ELR (cell line): ENCODE results near the gene TTC38.
A peak's percentile ranks its signal among the peaks of the same experiment; 100 is the strongest.

ENCODE experiments used
- DNase-seq: peaks from one replicate; pipeline ENCODE4 v3.0.0-alpha.2; 2015; ENCODE audit warnings: low read depth

The TTC38 gene

DNA sequence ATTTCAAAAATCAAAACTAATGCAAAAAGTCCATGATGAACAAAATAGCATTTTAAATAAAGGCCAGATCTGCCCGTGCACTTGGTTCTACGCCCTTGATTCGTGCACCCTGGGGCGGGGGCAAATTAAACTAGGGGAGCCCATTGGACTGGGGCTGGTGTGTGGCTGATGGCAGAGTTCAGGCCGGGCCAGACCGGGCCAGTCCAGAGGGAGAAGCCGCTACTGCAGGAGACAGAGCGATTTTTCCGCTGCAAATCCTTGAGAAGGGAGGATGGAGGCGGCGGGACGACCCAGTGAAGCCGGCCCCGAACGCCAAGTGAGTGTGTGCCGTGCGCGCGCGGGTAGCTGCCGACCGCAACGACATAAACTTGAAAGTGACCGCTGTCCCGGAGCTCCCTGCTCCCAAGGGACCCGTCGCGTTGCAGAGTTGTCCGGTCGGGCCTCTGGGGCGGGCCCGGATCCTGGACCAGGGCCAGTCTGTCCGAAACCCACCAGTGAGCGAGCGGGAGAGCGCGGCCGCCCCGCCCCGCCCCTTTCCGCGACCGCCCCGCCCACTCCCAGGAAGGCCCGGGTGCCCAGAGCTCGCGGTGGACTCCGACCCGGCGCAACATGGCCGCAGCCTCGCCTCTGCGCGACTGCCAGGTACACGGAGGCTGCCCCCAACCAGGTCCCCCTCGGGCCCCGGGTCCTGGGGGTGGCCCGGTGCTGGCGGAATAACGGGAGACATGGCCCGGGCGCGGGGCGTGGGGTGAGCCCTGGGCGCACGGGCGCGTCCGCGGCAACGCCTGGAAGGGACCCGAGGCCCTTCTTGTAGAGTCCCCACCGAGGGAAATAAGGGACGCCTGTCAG, at the start of gene TTC38:
Gene TTC38, plus strand, starts transcription at position 578 of the 849 bp plus-strand sequence. Its CDS starts 32 bp downstream, at position 610.
- DNase-seq = peak; percentile 86

DNA sequence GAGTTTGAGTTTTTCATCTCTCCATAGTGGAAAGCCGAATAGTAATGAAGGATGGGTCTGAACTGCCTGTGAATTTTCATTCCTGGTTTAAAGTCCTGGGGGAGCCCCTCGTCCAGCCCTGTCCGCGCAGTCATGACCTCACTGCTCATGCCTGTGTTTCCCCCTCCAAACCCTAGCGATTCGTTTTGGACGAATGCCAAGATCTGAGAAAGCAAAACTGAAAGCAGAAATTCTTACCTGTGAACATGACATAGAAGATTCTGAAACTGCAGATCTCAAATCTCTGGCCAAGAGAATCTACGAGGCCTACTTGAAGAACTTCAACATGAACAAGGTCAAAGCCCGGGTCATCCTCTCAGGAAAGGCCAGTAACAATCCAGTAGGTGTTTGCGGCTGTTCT, 48.2 kb upstream of the TTC38 start:
- DNase-seq = no peak

DNA sequence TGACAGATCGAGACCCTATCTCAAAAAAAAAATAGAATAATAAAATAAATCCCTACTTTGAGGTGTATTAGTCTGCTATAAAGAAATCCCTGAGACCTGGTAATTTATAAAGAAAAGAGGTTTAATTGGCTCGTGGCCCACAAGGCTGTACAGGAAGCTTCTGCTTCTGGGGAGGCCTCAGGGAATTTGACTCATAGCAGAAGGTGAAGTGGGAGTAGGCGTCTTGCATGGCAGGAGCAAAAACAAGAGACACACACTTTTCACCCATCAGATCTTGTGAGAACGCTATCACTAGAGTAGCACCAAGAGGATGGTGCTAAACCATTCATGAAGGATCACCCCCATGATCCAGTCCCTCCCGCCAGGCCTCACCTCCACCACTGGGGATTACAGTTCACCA, 46.9 kb upstream of the TTC38 start:
- peak; percentile 56 for DNase-seq

DNA sequence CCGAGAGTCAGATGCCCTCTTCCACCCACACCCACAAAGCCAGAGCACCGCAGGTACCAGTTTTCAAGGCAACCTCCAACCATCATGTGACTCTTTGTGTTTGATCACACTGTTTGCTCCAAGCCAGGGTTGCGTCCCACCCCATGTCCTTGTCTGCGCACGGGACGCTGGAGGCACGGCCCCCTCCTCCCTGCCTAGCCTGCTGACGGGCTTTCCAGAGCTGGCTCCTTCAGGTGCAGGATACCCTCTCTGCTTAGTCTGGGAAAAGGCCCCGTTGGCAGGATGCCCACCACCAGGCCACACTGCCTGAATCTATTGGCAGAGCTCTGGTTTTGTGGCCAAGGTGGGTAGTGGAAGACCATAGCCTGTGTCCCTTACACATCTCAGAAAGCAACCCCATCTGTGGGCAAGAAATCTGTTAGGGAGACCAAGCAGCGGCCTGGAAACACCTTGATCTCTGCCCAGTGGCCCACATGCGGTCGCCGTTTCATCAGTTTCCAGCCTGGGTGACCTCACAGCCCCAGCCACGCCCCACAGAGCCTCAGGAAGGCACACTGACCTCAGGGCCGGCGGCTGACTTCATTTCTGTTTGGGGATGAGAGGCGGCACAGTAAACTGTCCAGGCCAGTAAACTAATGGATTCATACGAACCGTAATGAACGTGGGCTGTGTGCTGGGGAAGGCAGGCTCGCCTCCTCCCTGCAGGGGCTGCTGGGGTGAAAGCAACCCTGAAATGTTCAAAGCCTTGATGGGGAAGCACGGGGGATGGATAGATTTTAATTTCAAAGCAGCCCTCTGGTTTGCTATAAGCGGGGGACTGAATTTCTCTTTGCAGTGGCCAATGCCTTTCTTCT, 43.5 kb upstream of the TTC38 start:
- no peak for DNase-seq

DNA sequence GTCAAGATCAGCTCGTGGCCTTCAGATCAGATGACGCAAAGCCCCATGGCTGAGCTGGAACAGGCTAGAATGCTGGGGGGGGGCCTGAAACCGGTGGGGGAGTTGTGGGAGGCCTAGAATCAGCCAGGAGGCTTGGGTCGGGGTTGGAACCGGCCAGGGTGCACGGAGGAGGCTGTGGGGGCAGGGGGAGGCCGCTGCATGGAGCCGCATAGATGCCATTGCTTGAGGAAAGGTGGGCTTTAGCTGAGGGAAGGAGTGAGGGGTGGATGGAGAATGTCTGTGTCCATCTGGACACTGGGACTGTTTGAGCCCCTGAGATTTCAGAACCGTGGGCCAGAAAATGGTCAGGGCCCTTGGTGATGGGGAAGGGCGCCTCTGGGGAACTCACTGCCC, 42.9 kb upstream of the TTC38 start:
- no peak for DNase-seq

DNA sequence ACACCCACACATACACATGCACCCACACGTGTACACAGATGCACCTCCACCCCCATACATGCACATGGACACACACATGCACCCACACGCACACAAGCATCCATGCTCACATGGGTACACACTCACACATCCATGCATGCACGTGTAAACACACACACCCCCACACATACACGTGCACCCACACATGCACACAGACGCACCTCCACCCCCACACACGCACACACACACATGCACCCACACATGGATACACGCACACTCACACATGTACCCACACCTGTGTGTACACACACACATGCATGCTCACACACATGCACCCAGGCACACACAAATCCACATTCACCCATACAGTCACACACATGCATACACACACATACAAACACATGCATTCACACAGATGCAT, 42.2 kb upstream of the TTC38 start:
- no peak for DNase-seq

DNA sequence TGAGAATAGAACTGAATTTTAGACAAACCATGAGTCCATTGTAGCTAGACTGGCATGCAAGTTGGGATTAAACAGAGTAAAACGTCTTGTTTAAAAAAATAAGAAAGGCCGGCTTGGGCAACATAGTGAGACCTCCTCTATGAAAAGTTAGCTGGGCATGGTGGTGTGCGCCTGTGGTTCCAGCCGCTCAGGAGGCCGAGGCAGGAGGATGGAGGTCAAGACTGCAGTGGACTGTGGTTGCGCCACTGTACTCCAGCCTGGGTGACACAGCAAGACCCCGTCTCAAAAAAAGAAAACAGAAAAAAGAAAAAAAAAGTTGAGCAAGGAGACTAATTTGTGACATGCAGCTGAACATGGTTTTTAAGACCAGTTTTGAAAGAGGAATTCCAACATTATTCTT, 41.2 kb upstream of the TTC38 start:
- no peak for DNase-seq

DNA sequence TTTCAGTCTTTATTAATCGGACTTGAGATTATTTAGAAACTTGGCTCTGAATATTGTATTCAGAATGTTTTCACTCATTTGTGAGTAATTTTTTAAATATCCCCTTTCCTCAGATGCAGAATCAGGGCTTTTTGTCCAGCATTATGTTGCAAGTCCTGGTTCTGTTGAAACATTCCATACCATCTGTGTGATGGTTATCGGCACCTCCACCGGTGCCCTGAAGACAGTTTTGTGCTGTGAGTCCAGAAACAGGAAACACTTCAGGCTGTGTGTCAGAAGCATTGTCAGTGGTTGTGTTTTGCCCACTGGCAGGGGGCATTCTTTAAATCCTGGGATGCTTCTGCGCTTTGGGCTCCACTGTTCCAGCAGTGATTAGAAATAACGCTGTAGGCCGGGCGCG, 38.1 kb upstream of the TTC38 start:
- no peak for DNase-seq

DNA sequence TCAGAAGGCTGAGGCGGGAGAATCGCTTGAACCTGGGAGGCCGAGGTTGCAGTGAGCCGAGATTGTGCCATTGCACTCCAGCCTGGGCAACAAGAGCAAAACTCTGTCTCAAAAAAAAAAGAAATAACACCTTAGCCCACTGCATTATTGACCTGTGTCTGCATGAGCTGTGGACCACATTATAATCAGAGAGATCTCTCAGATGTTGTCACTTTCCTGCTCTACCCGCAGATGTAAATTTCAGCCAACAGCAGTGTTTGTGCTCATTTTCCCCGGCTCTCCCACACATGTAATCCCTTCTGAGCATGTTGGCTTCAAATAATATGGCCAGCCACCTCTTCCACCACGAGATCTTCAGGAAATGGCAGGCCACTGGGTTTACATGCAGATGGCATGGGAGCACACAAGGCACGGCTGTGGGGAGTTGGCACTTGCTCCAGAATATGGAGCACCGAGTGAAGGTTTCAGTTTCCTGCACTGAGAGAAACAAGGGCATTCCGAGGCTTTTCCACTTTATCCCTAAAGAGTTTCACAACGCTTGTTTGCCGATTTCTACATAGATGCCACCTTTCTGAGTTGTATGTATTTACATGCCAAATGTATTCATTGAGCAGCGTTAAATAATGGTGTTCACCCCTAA, 37.4 kb upstream of the TTC38 start:
- DNase-seq = no peak

DNA sequence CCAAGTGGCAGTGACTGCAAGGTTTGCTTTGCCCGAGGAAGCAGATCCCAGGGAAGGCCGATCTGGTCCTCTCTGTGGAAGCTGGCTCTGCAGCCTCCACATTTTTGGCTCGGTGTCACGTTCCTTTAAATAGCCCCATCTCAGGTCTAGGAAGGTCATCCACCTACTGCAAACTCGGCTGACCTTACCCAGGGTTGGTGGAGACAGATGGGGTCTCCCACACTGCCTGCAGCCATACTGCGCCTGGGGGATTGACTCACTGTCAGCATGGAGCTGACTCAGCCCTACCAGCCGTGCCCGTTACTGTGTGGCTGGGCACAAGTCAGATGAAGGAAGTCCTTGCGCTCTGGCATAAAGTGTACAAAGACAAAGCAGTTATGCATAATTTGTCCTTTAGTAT, 34.6 kb upstream of the TTC38 start:
- DNase-seq = peak; percentile 58

DNA sequence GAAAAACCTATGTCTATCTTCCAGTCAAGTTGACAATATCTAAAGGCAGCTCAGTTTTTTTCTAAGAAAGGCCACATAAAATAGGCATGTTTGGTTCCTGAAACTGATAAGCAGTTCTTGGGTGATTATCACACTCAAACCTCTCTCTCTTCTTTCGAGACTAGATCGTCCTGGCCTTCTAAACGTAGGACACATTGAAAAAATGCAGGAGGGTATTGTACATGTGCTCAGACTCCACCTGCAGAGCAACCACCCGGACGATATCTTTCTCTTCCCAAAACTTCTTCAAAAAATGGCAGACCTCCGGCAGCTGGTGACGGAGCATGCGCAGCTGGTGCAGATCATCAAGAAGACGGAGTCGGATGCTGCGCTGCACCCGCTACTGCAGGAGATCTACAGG, 32.8 kb upstream of the TTC38 start:
- DNase-seq = no peak

DNA sequence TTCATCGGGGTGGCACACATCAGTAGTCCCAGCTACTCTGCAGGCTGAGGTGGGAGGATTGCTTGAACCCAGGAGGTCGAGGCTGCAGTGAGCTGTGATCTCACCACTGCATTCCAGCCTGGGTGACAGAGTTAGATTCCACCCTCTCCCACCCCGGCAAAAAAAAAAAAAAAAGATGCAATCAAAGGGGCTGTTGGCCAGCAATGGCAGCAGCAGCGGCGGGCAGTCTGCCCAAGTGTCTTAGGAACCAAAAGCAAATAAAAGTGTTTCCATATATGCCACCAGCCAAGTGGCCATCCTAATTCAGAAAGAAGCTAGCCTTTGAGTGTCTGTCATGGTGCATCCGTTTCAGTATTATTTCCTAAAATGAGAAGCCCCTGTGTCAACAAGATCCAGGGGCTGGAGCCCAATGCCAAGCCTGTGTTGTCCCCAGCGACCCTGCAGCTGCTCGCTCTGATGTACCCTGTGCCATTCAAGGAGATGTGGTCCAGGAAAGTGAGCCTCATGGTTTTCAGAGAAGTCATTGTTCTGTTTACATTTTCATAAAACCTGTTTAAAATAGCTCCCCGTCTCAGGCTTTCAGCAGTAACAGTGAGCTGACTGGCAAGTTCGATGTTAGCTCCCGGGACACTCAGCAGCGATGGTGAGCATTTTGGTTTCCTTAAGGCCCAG, 30.2 kb upstream of the TTC38 start:
- no peak for DNase-seq

DNA sequence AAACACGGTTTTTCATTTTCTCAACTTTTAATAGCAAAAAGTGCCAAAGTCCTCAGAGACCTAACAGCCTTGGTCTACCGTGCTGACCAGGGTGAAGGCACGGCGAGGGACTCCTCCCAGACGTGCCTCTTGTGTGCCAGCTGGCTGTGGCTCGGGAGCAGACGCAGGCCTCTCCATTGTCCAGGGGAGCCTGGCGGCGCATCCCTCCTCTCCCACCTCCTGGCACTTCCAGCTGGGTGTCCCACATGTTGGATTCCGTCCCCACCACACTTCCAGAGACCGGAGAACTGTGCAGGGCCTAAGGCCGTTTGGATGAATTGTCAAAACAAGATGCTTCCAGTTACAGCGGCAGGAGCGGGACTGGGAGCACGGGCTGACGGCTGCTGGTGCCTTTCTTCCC, 29.3 kb upstream of the TTC38 start:
- DNase-seq = no peak

DNA sequence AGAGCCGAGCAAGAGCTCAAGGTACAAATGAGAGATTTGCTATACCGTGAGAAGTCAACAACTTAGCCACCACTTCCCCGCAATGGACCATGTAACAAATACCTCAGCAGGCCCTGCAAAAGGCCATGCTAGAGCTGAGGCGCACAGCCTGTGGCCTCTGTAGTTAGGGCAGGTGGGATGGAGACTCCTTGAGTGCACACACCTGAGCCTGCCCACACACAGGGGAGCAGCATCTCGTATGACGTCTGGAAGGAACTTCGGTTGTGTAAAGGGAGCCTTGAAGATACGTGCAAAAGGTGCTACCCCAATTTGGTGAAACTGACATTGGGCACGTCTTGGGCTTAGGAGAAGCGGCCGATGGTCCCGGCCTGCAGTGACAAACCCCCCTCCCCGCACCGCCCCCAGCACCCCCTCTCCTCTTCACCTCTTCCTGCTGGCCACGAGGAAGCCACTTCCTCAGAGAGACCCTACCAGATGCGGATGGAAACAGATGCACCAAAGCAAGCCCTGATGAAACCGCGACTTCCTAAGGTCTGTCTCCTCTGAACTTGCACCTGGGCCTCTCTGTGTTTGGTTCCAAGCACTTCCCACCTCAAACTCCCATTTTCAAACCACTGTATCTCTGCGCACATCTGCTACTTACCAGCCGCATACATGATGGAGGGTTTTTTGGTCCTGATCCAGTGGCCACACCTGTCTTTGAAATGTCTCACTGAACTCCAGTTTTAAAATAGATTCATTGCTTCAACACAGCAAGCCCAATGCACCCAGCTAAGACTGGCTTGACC, 28.4 kb upstream of the TTC38 start:
- no peak for DNase-seq

DNA sequence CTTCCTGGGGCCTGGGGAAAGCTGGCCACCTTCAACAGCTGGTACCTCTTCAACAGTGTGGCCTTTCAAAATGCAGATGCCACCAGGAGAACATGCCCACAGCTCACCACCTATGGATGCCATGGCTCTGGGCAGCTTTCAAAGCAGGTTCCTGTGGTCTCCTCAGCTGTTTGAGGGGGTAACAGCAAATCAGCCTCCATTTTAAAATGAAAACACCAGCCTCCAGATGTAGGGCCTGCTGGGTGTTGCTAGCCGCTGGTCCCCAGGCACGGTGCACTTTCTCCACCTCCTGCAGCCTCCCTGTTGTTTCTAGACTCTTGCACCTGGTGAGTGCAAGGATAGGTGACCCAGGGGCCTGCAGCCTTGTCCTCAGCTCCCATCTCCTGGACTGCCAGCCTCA, 27.7 kb upstream of the TTC38 start:
- DNase-seq = no peak

DNA sequence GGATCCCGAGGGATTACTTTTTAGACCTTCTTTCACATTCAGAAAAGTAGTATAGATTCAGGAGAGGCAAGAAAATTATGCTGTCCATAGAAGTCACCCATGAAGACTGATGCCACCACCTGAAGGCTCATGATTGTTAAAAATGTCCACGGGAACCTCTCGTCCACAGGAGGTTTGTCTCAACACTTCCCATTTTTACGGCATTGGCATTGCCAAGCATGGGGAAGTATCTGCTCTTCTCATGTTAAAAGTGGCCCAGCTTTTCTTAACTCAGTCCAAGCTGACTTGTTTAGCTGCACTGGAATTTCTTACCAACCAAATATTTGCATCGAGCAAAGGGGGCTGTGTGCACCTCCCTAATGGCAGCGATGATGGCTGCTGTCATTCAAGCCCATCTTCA, 27.3 kb upstream of the TTC38 start:
- no peak for DNase-seq

DNA sequence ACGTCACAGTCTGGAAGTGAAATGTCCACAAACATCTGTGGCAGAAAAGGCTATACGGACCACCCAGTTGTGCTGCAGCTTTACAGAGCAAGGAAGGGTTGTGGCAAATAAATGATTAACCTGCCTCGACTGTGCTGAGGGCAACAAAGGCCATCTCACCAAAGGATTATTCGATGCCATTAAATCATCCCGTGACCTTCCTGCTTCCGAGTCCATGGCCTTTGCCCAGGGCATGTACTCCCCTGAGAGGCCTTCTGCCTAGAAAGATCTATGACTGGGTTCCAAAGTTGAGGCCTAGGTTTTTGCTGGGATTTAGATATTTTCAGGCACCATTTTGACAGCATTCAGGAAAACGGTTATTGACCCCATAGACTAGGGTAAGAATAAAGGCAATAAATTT, 26.9 kb upstream of the TTC38 start:
- DNase-seq = no peak

DNA sequence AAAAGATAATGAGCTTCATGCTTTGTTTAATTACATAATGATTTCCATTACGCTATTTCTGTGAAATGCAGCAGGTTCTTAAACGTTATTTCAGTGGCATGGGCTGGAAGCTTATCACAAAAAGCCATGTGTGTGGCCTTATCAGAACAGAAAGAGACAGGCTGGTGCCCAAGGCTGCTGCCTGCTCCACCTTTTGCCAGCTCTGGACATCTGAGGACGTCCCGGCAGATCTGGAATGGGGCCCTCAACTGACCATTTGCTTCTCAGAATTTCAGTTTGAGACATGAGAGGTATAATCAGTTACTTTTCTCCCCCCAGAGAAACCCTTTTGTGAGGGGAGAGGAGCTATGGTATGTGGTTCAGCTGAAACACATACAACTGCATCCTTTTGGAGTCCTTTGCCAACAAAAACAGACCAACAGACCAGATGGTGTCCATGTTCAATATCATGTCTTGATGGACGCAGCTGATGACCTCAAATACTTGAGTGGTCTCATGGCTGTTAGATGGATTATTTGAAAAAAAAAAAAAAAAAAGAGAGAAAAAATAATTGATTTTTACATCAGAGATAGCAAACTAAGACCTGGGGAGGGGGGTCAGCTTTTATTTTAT, 26.3 kb upstream of the TTC38 start:
- no peak for DNase-seq

DNA sequence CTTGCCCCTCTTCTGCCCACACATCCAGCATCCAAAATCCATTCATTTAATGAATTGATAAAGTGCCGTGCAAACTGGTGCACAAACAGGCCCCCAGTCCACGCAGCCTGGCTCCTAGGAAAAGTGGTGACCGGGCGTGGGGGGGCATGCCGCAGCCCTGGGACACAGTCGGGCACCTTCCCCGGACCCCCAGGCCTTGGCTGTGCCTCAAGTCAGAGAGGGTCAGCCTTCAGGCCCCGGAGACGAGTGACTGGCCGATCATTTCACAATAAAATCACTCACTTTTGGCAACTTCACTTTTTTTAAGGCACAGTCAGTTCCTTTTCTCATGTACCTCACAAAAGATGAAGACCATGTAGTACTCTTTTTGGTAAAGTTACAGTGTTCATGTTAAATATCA, 25.7 kb upstream of the TTC38 start:
- DNase-seq = no peak

DNA sequence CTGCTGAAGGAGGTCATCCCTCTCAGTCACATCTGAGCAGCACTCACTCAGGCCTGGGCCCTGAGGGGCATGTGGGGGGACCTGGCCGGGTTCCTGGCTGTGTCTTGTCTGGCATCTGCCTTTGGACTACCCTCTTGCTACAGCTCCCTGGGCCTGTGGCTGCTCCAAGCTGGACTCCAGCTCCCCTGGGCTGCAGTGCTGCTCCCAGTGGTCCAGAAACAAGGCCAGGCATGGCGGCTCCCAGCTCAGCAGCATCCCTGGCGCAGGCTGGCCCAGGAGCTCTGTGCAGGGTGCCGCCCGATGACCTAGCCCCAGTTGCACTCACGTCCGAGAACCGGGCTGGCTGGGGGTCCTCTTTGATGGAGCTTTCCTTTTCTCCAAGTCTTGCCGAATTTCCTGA, 23.0 kb upstream of the TTC38 start:
- no peak for DNase-seq

DNA sequence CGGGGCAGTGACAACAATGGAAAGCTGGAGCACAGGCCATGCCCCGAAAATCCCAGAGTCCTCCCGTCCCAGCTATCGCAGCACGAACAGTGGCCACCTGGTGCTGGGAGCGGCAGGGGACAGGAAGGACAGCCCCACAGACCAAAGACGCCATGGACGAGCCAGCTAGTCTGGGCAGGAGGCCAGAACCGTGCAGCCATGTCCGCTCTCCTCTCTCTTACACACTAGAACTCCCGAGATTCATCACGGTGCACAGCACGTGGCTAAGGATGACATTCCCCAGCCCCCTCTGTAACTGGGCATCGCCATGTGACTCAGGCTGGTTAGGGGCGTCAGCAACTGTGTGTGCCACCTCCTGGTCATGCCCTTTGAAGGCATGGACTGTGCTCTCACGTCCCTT, 22.3 kb upstream of the TTC38 start:
- no peak for DNase-seq
